Keratinocyte (primary cell): ENCODE data around the gene MTA1. TPM values are rescaled to one million over a fixed set of nuclear protein-coding genes. Genes with fewer than 3 reads are reported as not detected.

ENCODE experiments used
- DNase-seq: peaks from one replicate; pipeline ENCODE4 v3.0.0-alpha.2; 2011; ENCODE audit warnings: low read depth, missing footprints, low spot score
- FAIRE-seq: peaks from 2 replicates; lab custom pipeline; 2011; peaks lifted over from hg19 to GRCh38; lab: Jason Lieb, UNC
- H2AFZ ChIP-seq: 2 replicates; pipeline ENCODE4 v1.6.0; 2012; ENCODE audit warnings: low read length, control low read depth, inconsistent platforms; ENCODE audit not compliant: control insufficient read depth
- H3K27ac ChIP-seq: 2 replicates; pipeline ENCODE4 v1.5.1; 2011; ENCODE audit warnings: low read length; ENCODE audit not compliant: control insufficient read depth, insufficient read depth
- H3K27me3 ChIP-seq: 3 replicates; pipeline ENCODE4 v1.6.0; 2011; ENCODE audit warnings: low read length; ENCODE audit not compliant: control insufficient read depth, insufficient read depth; ENCODE audit errors: extremely low read depth
- H3K36me3 ChIP-seq, 2 experiments: 2 replicates in 1 of 2; 3 replicates in 1 of 2; pipeline ENCODE4 v1.5.1; 2011; ENCODE audit warnings: low read length in 2 of 2, mild to moderate bottlenecking in 1 of 2; ENCODE audit not compliant: control insufficient read depth in 2 of 2, insufficient read depth in 2 of 2; ENCODE audit errors: extremely low read depth in 1 of 2
- H3K4me1 ChIP-seq: 3 replicates; pipeline ENCODE4 v1.5.1; 2011; ENCODE audit warnings: low read length; ENCODE audit not compliant: control insufficient read depth, insufficient read depth; ENCODE audit errors: extremely low read depth
- H3K4me2 ChIP-seq: 3 replicates; pipeline ENCODE4 v1.6.0; 2011; ENCODE audit warnings: low read depth, low read length; ENCODE audit not compliant: control insufficient read depth, insufficient read depth; ENCODE audit errors: extremely low read depth
- H3K4me3 ChIP-seq, 3 experiments: fragments of 200-600 bp in 1 of 3; sonication (generic) in 1 of 3; 2 replicates in 2 of 3; 3 replicates in 1 of 3; pipeline ENCODE4 v1.5.1; 2011 to 2016; ENCODE audit warnings: low read length in 3 of 3, mild to moderate bottlenecking in 3 of 3, control low read depth in 2 of 3, inconsistent platforms in 1 of 3, low read depth in 1 of 3, mixed read lengths in 1 of 3, mixed run types in 1 of 3, moderate library complexity in 1 of 3; ENCODE audit not compliant: control insufficient read depth in 2 of 3, insufficient read depth in 2 of 3; ENCODE audit errors: extremely low read depth in 1 of 3
- H3K79me2 ChIP-seq: 2 replicates; pipeline ENCODE4 v1.6.0; 2012; ENCODE audit warnings: low read length; ENCODE audit not compliant: control insufficient read depth, insufficient read depth
- H3K9ac ChIP-seq: 3 replicates; pipeline ENCODE4 v1.6.0; 2011; ENCODE audit warnings: low read length; ENCODE audit not compliant: control insufficient read depth, insufficient read depth; ENCODE audit errors: extremely low read depth
- H3K9me1 ChIP-seq: 3 replicates; pipeline ENCODE4 v1.6.0; 2011; ENCODE audit warnings: low read length; ENCODE audit not compliant: control insufficient read depth, insufficient read depth; ENCODE audit errors: extremely low read depth
- H3K9me3 ChIP-seq: 2 replicates; pipeline ENCODE4 v1.5.1; 2012; ENCODE audit warnings: low read depth, low read length; ENCODE audit not compliant: control insufficient read depth
- H4K20me1 ChIP-seq: 3 replicates; pipeline ENCODE4 v1.6.0; 2011; ENCODE audit warnings: low read length; ENCODE audit not compliant: control insufficient read depth, insufficient read depth; ENCODE audit errors: extremely low read depth
- CTCF ChIP-seq, 3 experiments: IDR thresholded peaks in 1 of 3; conservative IDR thresholded peaks in 1 of 3; optimal IDR thresholded peaks in 1 of 3; 2 replicates in 2 of 3; 3 replicates in 1 of 3; pipeline versions ENCODE3 to v1.5.1; 2011; ENCODE audit warnings: low read length in 3 of 3, mild to moderate bottlenecking in 3 of 3, moderate library complexity in 2 of 3, control low read depth in 1 of 3, inconsistent platforms in 1 of 3; ENCODE audit not compliant: insufficient read depth in 2 of 3; ENCODE audit errors: extremely low read depth in 1 of 3
- EZH2 ChIP-seq: IDR thresholded peaks from one replicate; pipeline ENCODE4 v1.6.1; 2012; ENCODE audit warnings: inconsistent platforms, mild to moderate bottlenecking, low read length, moderate library complexity
- dilution Hi-C: fragments of 300-500 bp; cut with MboI; formaldehyde crosslinking; loops from one replicate; pipeline ENCODE4 v1.7.0; 2020; ENCODE audit warnings: low sequenced_read_pairs; ENCODE audit not compliant: extremely low pct_ligation_motif_present
- polyA plus RNA-seq, 5 experiments: library from polyadenylated mRNA; depleted of rRNA in 3 of 5; stranded (reverse) in 3 of 5; stranded (forward) in 1 of 5; unstranded in 1 of 5; fragments of >200 nt; gene quantifications; 1 replicate in 1 of 5; 2 replicates in 3 of 5; 3 replicates in 1 of 5; pipeline versions ENCODE4 v1.2.1 to v1.2.3, GENCODE V29; 2011 to 2012; ENCODE audit warnings: missing spikeins in 2 of 5, low read depth in 1 of 5, low replicate concordance in 1 of 5

MTA1 gene
- polyA plus RNA-seq, 1 donor (not counting 4 experiments of a cell fraction or from before 2014, with no cell fraction given): 33.6 TPM

DNA sequence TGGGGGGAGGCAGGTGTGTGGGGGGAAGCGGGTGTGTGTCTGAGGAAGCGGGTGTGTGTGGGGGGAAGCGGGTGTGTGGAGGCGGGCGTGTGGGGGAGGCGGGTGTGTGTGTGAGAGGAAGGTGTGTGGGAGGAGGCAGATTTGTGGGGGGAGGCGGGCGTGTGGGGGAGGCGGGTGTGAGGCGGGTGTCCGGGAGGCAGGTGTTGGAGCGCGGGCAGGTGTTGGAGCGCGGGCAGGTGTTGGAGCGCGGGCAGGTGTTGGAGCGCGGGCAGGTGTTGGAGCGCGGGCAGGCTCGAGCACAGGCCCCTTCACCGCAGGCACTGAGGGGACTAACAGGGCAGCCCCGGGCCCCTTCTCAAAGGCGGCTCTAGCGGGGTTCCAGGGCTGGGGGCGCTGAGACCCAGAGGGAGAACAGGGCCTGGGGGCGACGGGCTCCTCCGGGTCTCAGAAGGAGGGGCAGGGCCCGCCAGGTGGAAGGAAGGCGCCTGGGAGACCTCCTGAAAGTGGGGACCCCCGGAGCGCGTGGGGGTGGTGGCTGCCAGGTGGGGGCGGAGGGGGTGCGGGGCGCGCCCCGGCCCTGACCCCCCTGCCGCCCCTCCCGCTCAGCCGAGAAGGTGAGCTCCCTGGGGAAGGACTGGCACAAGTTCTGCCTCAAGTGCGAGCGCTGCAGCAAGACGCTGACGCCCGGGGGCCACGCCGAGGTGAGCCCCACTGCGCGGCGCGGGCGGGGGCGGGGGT lies 58.2 kb downstream of the MTA1 start:
- H3K4me1 ChIP-seq: peaks cover 35% of the 10 kb centered on the region

DNA sequence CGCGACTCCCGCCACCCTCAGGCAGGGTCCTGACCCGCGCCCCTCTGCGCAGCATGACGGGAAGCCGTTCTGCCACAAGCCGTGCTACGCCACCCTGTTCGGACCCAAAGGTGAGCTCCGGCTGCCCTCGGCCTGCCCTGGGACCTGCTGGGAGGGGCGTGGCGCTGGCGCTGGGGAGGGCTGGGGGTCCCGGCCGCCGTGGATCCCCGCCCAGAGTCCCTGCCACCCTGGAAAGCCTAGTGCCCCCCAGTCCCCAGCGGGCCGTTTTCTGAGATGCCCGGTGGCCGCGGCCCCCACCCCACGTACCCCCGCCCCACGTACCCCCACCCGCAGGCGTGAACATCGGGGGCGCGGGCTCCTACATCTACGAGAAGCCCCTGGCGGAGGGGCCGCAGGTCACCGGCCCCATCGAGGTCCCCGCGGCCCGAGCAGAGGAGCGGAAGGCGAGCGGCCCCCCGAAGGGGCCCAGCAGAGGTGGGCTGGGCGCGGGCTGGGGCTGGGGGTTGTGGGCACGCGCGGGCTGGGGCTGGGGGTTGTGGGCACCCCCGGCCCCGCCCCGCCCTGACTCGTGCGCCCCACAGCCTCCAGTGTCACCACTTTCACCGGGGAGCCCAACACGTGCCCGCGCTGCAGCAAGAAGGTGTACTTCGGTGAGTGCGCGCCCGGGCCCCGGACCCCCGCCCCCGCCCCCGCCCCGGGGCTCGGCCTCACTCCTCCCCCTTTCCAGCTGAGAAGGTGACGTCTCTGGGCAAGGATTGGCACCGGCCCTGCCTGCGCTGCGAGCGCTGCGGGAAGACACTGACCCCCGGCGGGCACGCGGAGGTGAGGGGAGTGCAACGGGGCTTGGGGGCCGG lies 59.0 kb downstream of the MTA1 start:
- Histone ChIP-seq H4K20me1 (peaks cover under 1% of the 10 kb centered on the region), H3K79me2 (no peaks in the 10 kb centered on the region), H3K9ac (no peak overlapping the region), H2AFZ (no peak overlapping the region), H3K4me3 (no peak overlapping the region), H3K27ac (no peak overlapping the region), H3K4me2 (no peak overlapping the region), H3K9me3 (no peaks in the 10 kb centered on the region), H3K36me3 (no peaks in the 10 kb centered on the region), H3K9me1 (no peaks in the 10 kb centered on the region), H3K27me3 (peaks cover 17% of the 10 kb centered on the region), H3K4me1 (peaks cover 41% of the 10 kb centered on the region)
- dilution Hi-C loops: no loop called here
- FAIRE-seq (no peak), DNase-seq (no peak)
- TF ChIP-seq CTCF (optimal IDR thresholded peaks at IDR 0.05 in 1 of 3, IDR thresholded peaks at IDR 0.05 in 1 of 3, conservative IDR thresholded peaks at IDR 0.05 in 1 of 3; ENCODE audit: extremely low read depth in 1 of 3, insufficient read depth in 2 of 3, low read length in 3 of 3): no peak
- TF ChIP-seq EZH2: peak; percentile 41

More for the DNA sequence above, 58.2 kb downstream of the MTA1 start:
- Histone ChIP-seq H2AFZ (no peak overlapping the region), H3K4me2 (no peak overlapping the region), H3K9me1 (no peaks in the 10 kb centered on the region), H3K27ac (no peak overlapping the region), H3K36me3 (no peaks in the 10 kb centered on the region), H3K9me3 (no peaks in the 10 kb centered on the region), H3K27me3 (peaks cover 17% of the 10 kb centered on the region), H3K79me2 (no peaks in the 10 kb centered on the region), H4K20me1 (peaks cover 4% of the 10 kb centered on the region), H3K9ac (no peak overlapping the region), H3K4me3 (no peak overlapping the region)
- FAIRE-seq (no peak), DNase-seq (no peak)
- dilution Hi-C loops: no loop called here
- TF ChIP-seq CTCF (optimal IDR thresholded peaks at IDR 0.05 in 1 of 3, IDR thresholded peaks at IDR 0.05 in 1 of 3, conservative IDR thresholded peaks at IDR 0.05 in 1 of 3; ENCODE audit: extremely low read depth in 1 of 3, insufficient read depth in 2 of 3, low read length in 3 of 3) (no peak), EZH2 (peak; percentile 60)
